Activated B cell treated with CpG ODN at 0.5 μM for 24 hours (primary cell): ENCODE data around the gene SLC35D3. TPM values are rescaled to one million over a fixed set of nuclear protein-coding genes. Genes with fewer than 3 reads are reported as not detected.

Source experiments
- ATAC-seq: fragments of 200-7000 bp; cut with Tn5 transposase; one replicate; pipeline ENCODE4 v1.10.0; 2021; ENCODE audit warnings: low read depth, mild to moderate bottlenecking, moderate library complexity
- CTCF ChIA-PET: fragments of 350-600 bp; sonication (Branson Sonifier 250); formaldehyde crosslinking; loops from one replicate; lab custom pipeline; 2021; ENCODE audit warnings: antibody characterized with exemption; lab: Charles Lee
- POLR2A ChIA-PET: fragments of 350-600 bp; sonication (Branson Sonifier 250); formaldehyde crosslinking; loops from one replicate; lab custom pipeline; 2021; ENCODE audit warnings: antibody characterized with exemption; lab: Charles Lee
- DNase-seq: peaks from one replicate; pipeline ENCODE4 v3.0.0; 2022
- H3K27ac Mint-ChIP-seq: one replicate; pipeline ENCODE4 v1.8.0; 2020; ENCODE audit warnings: mixed read lengths
- H3K27me3 Mint-ChIP-seq: one replicate; pipeline ENCODE4 v1.8.0; 2021; ENCODE audit warnings: mixed read lengths
- H3K36me3 Mint-ChIP-seq: one replicate; pipeline ENCODE4 v1.8.0; 2021; ENCODE audit warnings: low read depth, mixed read lengths
- H3K4me1 Mint-ChIP-seq: one replicate; pipeline ENCODE4 v1.8.0; 2021; ENCODE audit warnings: mixed read lengths
- H3K4me3 Mint-ChIP-seq: one replicate; pipeline ENCODE4 v1.8.0; 2020; ENCODE audit warnings: mild to moderate bottlenecking, mixed read lengths
- H3K9me3 Mint-ChIP-seq: one replicate; pipeline ENCODE4 v1.8.0; 2020; ENCODE audit warnings: mixed read lengths
- intact Hi-C: fragments of 100-400 bp; cut with micrococcal nuclease; formaldehyde crosslinking; loops from one replicate; pipeline ENCODE4 v1.15.1; 2024
- total RNA-seq: library from RNA; stranded (reverse); gene quantifications from 2 replicates; pipeline ENCODE4 v1.2.3, GENCODE V29; 2022
- TF ChIP-seq, protein P1 (sequence below): fragments of 200-600 bp; IDR thresholded peaks from one replicate; pipeline ENCODE4 v1.8.0; 2022; ENCODE audit warnings: antibody characterized with exemption, mild to moderate bottlenecking

Gene SLC35D3
- total RNA-seq, 1 donor from 2014 or later: not detected

DNA sequence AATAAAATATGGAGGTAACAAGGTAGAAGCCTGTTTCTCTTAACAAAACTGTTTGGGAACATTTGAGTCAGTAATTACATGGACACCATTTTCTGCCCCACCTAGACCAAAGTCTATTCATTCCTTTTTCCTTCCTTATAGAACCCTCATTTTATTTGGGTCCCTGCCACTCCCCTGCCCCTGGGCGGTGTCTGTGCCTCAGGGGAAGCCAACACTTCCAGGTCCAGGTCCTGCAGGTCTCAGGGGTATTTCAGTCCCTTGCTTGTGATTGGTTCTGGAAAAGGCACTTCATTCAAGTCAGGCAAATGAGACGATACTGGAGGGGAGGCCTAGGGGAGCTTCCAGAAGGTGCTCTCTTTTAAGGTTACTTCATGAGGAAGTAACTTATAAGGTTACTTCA is 42.3 kb downstream of the SLC35D3 start:
- intact Hi-C loops: no loop called here
- TF ChIP-seq, protein P1, sequence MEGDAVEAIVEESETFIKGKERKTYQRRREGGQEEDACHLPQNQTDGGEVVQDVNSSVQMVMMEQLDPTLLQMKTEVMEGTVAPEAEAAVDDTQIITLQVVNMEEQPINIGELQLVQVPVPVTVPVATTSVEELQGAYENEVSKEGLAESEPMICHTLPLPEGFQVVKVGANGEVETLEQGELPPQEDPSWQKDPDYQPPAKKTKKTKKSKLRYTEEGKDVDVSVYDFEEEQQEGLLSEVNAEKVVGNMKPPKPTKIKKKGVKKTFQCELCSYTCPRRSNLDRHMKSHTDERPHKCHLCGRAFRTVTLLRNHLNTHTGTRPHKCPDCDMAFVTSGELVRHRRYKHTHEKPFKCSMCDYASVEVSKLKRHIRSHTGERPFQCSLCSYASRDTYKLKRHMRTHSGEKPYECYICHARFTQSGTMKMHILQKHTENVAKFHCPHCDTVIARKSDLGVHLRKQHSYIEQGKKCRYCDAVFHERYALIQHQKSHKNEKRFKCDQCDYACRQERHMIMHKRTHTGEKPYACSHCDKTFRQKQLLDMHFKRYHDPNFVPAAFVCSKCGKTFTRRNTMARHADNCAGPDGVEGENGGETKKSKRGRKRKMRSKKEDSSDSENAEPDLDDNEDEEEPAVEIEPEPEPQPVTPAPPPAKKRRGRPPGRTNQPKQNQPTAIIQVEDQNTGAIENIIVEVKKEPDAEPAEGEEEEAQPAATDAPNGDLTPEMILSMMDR: no peak
- no peak for ATAC-seq
- CTCF ChIA-PET: interaction anchor here (0.7 kb wide), 1 partner anchor 320 kb away, joined by 3 read pairs; no protein-coding TSS in a partner anchor
- DNase-seq: no peak
- H3K9me3 Mint-ChIP-seq: no peaks in the 10 kb centered on the region
- no peaks in the 10 kb centered on the region for H3K36me3 Mint-ChIP-seq
- POLR2A ChIA-PET: no interaction called here
- no peak overlapping the region for H3K4me3 Mint-ChIP-seq
- H3K27ac Mint-ChIP-seq: no peak overlapping the region
- H3K4me1 Mint-ChIP-seq: peaks cover 4% of the 10 kb centered on the region
- H3K27me3 Mint-ChIP-seq: peaks cover 16% of the 10 kb centered on the region

DNA sequence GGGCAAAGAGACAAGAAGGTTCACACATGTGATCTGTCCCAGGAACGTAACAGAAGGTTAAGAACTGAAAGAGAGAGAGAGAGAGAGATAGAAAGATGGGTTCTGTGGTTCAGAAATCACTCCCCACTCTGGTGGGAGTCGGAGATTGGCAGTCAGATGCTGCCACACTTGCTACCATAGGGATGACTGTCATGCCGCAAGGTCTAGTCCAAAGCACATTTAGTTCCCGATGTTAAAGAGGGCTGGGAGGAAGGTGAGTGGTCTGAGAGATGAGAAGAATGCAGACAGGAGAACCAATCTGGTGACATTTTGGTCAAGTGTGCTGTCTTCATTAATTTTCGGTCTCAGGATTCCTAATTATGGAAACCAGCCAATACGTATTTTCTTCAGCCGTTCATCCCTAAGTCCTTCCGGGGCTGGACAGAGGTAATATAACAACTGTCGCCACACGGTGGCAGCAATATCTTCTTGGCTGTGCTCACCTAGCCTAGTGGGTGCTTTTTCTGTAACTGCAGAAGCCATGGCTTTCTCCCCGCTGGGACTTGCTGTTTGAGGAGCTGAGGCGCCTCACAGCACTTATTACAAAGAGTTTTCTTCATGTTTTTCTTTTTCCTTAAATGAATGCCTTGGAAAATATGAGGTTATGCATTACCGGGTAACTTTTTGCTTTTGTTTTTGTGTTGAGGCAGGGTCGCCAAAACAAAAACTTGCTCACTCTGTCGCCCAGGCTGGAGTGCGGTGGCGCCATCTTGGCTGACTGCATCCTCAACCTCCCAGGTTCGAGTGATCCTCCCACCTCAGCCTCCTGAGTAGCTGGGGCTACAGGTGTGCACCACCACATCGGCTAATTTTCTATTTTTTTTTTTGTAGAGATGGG is 46.0 kb downstream of the SLC35D3 start:
- peaks cover 12% of the 10 kb centered on the region for H3K27me3 Mint-ChIP-seq
- ChIA-PET CTCF (interaction anchor here (0.6 to 1.4 kb wide), 6 partner anchors 12 to 673 kb away, joined by 3 to 4 read pairs (median 4); no protein-coding TSS in a partner anchor), POLR2A (interaction anchor here (0.6 kb wide), 1 partner anchor 333 kb away, joined by 19 read pairs; no protein-coding TSS in a partner anchor)
- no peak overlapping the region for H3K27ac Mint-ChIP-seq
- peak; percentile 39 for DNase-seq
- H3K36me3 Mint-ChIP-seq: no peaks in the 10 kb centered on the region
- peaks cover 4% of the 10 kb centered on the region for H3K4me1 Mint-ChIP-seq
- intact Hi-C loops: loop anchor here (1.0 to 5.0 kb wide), 8 partner anchors 109 to 1139 kb away; partner anchors contain the start of gene PERP
- TF ChIP-seq, protein P1: peak; percentile 22
- ATAC-seq: peak; percentile 93
- H3K9me3 Mint-ChIP-seq: no peaks in the 10 kb centered on the region
- H3K4me3 Mint-ChIP-seq: no peak overlapping the region

DNA sequence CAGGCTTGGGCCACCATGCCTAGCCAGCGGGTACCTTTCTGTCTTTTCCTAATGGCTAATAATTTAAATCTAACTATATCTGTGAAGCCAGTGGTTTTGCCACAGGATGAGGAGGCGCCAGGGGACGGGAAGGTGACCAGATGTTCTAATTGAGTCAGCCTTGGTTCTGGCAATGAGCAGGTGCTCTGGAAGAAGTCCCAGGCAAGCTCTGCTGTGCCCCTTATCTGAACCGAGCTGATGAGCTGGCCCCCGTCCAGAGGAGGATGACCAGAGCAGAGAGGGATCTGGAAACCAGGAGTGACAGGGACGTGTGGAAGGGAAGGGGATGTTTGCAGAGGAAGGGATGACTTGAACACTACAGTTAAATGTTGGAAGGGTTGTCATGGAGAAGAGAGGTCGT is 46.7 kb downstream of the SLC35D3 start:
- ChIA-PET POLR2A (no interaction called here), CTCF (interaction anchor here (0.6 to 1.1 kb wide), 4 partner anchors 11 to 346 kb away, joined by 3 to 4 read pairs (median 4); no protein-coding TSS in a partner anchor)
- H3K4me1 Mint-ChIP-seq: peaks cover 4% of the 10 kb centered on the region
- TF ChIP-seq, protein P1: no peak
- DNase-seq: no peak
- H3K27ac Mint-ChIP-seq: no peak overlapping the region
- peaks cover 12% of the 10 kb centered on the region for H3K27me3 Mint-ChIP-seq
- no peaks in the 10 kb centered on the region for H3K36me3 Mint-ChIP-seq
- no peak overlapping the region for H3K4me3 Mint-ChIP-seq
- intact Hi-C loops: loop anchor here (1.0 to 5.0 kb wide), 8 partner anchors 108 to 1138 kb away; partner anchors contain the start of gene PERP
- H3K9me3 Mint-ChIP-seq: no peaks in the 10 kb centered on the region
- ATAC-seq: no peak

DNA sequence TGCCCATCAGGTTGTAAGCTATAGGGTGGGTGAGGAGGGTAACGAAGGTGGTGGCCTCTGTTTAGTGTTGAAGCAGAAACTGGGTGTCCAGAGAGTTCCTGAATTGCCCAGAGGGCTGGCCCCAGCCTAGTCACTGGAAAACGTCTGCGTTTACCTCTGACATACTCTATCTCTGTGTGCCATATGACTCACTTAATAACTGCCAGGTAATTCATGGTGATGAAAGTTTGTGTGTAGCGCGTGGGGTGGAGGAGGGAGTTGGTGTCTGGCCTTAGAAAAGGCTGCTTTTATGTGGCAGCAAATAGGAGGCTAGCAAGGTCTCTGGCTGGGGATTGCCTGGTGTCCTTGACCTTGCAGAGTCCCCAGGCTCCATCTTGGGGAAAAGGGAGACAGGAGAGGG is 47.3 kb downstream of the SLC35D3 start:
- Mint-ChIP-seq H3K9me3 (no peaks in the 10 kb centered on the region), H3K27me3 (peaks cover 12% of the 10 kb centered on the region), H3K27ac (no peak overlapping the region), H3K4me1 (peaks cover 6% of the 10 kb centered on the region), H3K36me3 (no peaks in the 10 kb centered on the region), H3K4me3 (no peak overlapping the region)
- DNase-seq (no peak), ATAC-seq (no peak)
- CTCF ChIA-PET: interaction anchor here (1.1 kb wide), 1 partner anchor 345 kb away, joined by 3 read pairs; no protein-coding TSS in a partner anchor
- TF ChIP-seq, protein P1: no peak
- POLR2A ChIA-PET: no interaction called here
- intact Hi-C loops: loop anchor here (5.0 kb wide), 4 partner anchors 108 to 1138 kb away; partner anchors contain the start of gene PERP

DNA sequence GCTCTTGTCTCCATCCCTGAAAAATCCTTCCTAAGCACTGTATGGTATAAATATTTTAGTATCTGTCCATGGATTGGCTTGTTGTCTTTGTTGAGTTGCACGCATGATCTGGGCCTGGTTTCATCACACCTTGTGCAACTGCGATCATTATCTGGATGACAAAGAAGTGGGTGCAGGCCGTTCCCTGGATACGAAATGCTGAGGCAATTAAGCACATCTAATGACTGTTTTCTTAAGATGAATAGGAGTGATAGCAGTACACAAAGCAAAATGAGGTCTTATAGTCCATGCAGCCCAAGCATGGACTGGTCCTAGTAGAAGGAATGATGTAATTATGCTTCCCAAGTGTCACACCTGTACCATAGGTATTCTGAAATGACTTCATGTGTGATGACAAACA is 47.8 kb downstream of the SLC35D3 start:
- Mint-ChIP-seq H3K27ac (no peak overlapping the region), H3K4me1 (peaks cover 9% of the 10 kb centered on the region), H3K27me3 (peaks cover 12% of the 10 kb centered on the region), H3K4me3 (no peak overlapping the region), H3K36me3 (no peaks in the 10 kb centered on the region), H3K9me3 (no peaks in the 10 kb centered on the region)
- ATAC-seq: no peak
- TF ChIP-seq, protein P1: no peak
- ChIA-PET POLR2A (no interaction called here), CTCF (no interaction called here)
- no peak for DNase-seq
- intact Hi-C loops: loop anchor here (5.0 kb wide), 4 partner anchors 107 to 1137 kb away; partner anchors contain the start of gene PERP
